ENCODE data around the gene SERPINA9. TPM values are rescaled to one million over a fixed set of nuclear protein-coding genes. Genes with fewer than 3 reads are reported as not detected.

The SERPINA9 gene
- total RNA-seq, 1 donor, result not detected

- DNase-seq (ENCODE audit: low read depth), result no peak
- no peak overlapping the region for H3K4me3 ChIP-seq (ENCODE audit: low read depth, low read length)
- TF ChIP-seq, protein P1, sequence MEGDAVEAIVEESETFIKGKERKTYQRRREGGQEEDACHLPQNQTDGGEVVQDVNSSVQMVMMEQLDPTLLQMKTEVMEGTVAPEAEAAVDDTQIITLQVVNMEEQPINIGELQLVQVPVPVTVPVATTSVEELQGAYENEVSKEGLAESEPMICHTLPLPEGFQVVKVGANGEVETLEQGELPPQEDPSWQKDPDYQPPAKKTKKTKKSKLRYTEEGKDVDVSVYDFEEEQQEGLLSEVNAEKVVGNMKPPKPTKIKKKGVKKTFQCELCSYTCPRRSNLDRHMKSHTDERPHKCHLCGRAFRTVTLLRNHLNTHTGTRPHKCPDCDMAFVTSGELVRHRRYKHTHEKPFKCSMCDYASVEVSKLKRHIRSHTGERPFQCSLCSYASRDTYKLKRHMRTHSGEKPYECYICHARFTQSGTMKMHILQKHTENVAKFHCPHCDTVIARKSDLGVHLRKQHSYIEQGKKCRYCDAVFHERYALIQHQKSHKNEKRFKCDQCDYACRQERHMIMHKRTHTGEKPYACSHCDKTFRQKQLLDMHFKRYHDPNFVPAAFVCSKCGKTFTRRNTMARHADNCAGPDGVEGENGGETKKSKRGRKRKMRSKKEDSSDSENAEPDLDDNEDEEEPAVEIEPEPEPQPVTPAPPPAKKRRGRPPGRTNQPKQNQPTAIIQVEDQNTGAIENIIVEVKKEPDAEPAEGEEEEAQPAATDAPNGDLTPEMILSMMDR (IDR thresholded peaks at IDR 0.05; ENCODE audit: insufficient read depth, low read length), result no peak
Observed at GRCh38 chr14:94491511-94491910, 15.5 kb upstream of the SERPINA9 start.

DNA sequence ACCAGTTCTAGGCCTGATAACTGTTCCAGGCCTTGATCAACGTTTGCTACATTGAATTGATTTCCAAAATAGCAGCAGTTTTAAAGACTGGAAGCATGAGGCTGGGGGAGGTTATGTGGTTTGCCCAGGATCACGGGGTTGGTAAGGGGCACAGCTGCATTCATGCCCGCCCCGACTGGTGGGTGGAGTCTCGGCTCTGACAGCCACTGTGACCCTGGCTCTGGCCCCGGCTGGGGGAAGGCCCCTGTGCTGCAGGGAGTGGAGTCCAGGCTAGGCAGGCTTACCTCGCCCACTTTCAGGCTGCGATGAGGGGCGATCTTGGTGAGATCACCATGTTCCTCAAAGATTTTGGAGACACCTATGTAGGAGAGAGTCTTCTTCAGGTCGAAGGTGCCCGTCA lies 13.3 kb upstream of the SERPINA9 start:
- H3K4me3 ChIP-seq (ENCODE audit: low read depth, low read length), result no peak overlapping the region
- no peak for DNase-seq (ENCODE audit: low read depth)
- TF ChIP-seq, protein P1 (IDR thresholded peaks at IDR 0.05; ENCODE audit: insufficient read depth, low read length), result no peak

GRCh38 chr14:94486883-94487282 lies 10.9 kb upstream of the SERPINA9 start:
- no peak for DNase-seq (ENCODE audit: low read depth)
- H3K4me3 ChIP-seq (ENCODE audit: low read depth, low read length), result no peak overlapping the region
- TF ChIP-seq, protein P1 (IDR thresholded peaks at IDR 0.05; ENCODE audit: insufficient read depth, low read length), result no peak

DNA sequence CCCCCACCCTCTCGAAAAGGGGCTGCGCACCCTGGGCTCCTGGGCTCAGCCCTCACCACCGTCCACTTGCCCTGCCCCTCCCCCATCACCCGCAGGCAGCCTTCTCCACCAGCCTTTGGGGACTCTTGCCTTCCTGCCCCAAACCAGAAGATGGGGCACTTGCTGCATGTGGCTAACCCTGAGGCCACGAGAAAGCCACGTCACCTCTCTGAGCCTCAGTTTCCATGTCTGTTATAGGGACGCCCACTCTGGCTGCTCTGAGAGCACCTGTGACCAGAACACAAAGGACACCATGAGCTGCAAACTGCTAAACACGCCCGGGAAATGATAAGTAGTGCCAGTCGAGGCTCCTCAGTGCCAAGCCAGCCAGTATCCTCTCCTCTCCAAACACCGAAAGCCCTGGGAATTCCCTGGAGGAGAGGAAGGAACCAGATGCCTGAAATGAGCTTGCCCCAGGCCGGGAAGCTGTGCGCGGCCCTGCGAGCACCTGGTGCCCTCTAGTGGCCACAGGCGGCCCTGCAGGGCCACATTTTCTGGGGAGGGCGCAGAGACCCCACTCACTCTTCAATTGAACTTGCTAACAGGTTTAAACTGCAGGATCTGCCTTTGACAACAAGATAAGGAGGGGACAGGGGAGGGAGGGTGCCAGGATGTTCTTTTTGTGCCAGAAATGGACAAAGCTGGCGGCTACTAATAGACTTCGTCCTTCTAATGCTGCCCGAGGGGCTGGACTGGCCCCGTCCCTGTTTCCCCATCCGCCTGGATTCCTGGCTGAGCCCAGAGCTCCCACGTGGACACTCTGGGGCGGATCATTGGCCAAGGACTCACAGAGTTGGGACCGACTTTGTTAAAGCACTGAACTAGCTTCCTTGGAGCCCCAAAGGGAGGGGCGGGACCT lies 10.2 kb upstream of the SERPINA9 start:
- H3K4me3 ChIP-seq (ENCODE audit: low read depth, low read length), result peak overlapping the region; percentile 35
- DNase-seq (ENCODE audit: low read depth), result peak; percentile 54
- TF ChIP-seq, protein P1 (IDR thresholded peaks at IDR 0.05; ENCODE audit: insufficient read depth, low read length), result peak; percentile 100

DNA sequence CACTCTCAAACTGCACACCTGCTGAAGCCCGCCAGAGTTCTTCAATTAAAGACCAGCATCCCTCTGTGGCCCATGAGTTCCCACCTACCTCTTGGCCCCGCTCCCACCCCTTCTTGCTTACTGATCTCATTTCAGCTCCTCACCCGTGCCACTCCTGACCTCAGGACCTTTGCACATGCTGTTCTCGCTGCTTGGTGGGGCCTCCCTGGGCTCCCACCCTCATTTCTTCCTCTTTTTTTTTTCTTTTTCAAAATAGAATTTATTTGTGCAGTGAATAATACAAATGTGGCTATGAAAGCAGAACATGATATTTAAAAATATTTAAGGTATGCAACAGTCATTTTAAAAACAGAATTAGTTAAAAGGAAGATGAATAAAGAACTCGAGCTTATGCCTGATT lies 8.5 kb upstream of the SERPINA9 start:
- TF ChIP-seq, protein P1 (IDR thresholded peaks at IDR 0.05; ENCODE audit: insufficient read depth, low read length), result no peak
- DNase-seq (ENCODE audit: low read depth), result no peak
- no peak overlapping the region for H3K4me3 ChIP-seq (ENCODE audit: low read depth, low read length)

DNA sequence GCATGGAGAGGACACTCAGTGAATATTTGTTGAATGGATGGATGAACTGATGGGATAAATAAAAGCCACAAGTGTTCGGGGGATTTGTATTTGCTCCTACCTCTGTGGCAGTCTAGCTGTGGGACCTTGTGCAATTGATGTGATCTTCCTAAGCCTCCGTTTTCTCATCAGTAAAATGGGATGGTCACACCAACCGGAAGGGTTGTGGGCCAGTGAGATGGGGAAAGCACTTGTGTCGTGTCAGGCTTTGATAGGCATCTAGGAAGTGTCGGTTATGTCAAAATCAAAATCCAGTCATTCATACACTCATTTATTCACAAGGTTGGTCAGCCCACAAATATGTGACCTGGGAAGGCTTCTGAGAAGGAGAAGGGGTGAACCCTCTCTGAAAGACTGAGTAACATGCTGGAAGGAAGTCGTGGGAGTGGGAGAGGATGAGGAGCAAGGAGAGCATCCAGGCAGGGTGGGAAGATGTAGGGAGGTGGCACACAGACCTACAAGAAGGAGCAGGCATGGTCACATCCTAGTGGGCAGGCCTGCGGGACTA lies 7.8 kb upstream of the SERPINA9 start:
- no peak for DNase-seq (ENCODE audit: low read depth)
- no peak overlapping the region for H3K4me3 ChIP-seq (ENCODE audit: low read depth, low read length)
- TF ChIP-seq, protein P1 (IDR thresholded peaks at IDR 0.05; ENCODE audit: insufficient read depth, low read length), result no peak

All from fibroblast of the aortic adventitia (primary cell).